ENCODE measurements around the gene SNX6.

Gene SNX6

GRCh38 chr14:34633742-34634141, 3.8 kb upstream of the SNX6 start:
- DNase-seq: no peak

- no peak for DNase-seq
Measured at GRCh38 chr14:34632411-34632978, 2.5 kb upstream of the SNX6 start.

GRCh38 chr14:34629344-34629656, 648 bp downstream of the SNX6 start:
- no peak for DNase-seq

GRCh38 chr14:34628681-34629135, 1.2 kb downstream of the SNX6 start:
- DNase-seq: peak; percentile 14

GRCh38 chr14:34623506-34623905, 6.4 kb downstream of the SNX6 start:
- no peak for DNase-seq

GRCh38 chr14:34620839-34621238, 9.1 kb downstream of the SNX6 start:
- DNase-seq: no peak

GRCh38 chr14:34620115-34620514, 9.8 kb downstream of the SNX6 start:
- DNase-seq: no peak

GRCh38 chr14:34619471-34619870, 10.5 kb downstream of the SNX6 start:
- DNase-seq: no peak

- no peak for DNase-seq
Measured at GRCh38 chr14:34616360-34616759, 13.6 kb downstream of the SNX6 start.

- no peak for DNase-seq
Measured at GRCh38 chr14:34615507-34615906, 14.4 kb downstream of the SNX6 start.

GRCh38 chr14:34614638-34615037, 15.3 kb downstream of the SNX6 start:
- no peak for DNase-seq

GRCh38 chr14:34610101-34610500, 19.8 kb downstream of the SNX6 start:
- DNase-seq: no peak

GRCh38 chr14:34605461-34605860, 24.5 kb downstream of the SNX6 start:
- DNase-seq: no peak

GRCh38 chr14:34604995-34605394, 25.0 kb downstream of the SNX6 start:
- DNase-seq: no peak

- DNase-seq: no peak
Measured at GRCh38 chr14:34596891-34597290, 33.1 kb downstream of the SNX6 start.

GRCh38 chr14:34593740-34594375, 36.1 kb downstream of the SNX6 start:
- no peak for DNase-seq

- DNase-seq: no peak
Measured at GRCh38 chr14:34592623-34593022, 37.3 kb downstream of the SNX6 start.

- DNase-seq: no peak
Measured at GRCh38 chr14:34583525-34583924, 46.4 kb downstream of the SNX6 start.

- no peak for DNase-seq
Measured at GRCh38 chr14:34582117-34582680, 47.7 kb downstream of the SNX6 start.

GRCh38 chr14:34580381-34580780, 49.6 kb downstream of the SNX6 start:
- no peak for DNase-seq

GRCh38 chr14:34571771-34572170, 58.2 kb downstream of the SNX6 start:
- no peak for DNase-seq

- no peak for DNase-seq
Measured at GRCh38 chr14:34569750-34570149, 60.2 kb downstream of the SNX6 start.

- DNase-seq: no peak
Measured at GRCh38 chr14:34568803-34569202, 61.1 kb downstream of the SNX6 start.

- no peak for DNase-seq
Measured at GRCh38 chr14:34562776-34563150, 67.2 kb downstream of the SNX6 start.
